SW480 (cell line): Measurements from ENCODE around the gene RBBP6.
"Not testable (repeated sequence)": the region's sequence is repeated elsewhere in the genome, so short reads cannot be mapped to it uniquely, and the experiment has no call there.

Experiments
- DNase-seq: peaks from one replicate; pipeline ENCODE4 v3.0.0-alpha.2; 2016; ENCODE audit warnings: low spot score

Gene RBBP6

DNA sequence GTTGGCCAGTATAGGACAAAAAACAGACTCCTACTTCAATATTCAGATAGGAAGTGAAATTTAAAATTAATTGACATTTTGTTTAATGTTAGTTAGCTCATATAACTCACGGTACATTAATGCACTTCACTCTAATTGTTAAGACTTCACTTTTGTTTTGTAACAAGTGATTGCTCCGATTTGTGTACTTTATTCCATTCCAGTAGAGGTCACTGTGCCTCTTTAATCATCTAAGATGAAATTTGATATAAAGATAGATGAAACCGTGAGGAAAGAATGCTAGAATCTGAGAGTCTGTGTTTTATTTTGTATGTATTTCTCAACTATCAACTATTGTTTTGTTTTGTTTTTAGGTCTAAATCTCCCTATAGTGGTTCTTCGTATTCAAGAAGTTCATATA is 29.0 kb downstream of the RBBP6 start:
- DNase-seq, result no peak

DNA sequence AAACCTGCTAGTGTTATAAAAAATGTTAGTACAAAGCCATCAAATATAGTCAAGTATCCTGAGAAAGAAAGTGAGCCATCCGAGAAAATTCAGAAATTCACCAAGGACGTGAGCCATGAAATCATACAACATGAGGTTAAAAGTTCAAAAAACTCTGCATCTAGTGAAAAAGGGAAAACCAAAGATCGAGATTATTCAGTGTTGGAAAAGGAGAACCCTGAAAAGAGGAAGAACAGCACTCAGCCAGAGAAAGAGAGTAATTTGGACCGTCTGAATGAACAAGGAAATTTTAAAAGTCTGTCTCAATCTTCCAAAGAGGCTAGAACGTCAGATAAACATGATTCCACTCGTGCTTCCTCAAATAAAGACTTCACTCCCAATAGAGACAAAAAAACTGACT is 31.7 kb downstream of the RBBP6 start:
- no peak for DNase-seq

DNA sequence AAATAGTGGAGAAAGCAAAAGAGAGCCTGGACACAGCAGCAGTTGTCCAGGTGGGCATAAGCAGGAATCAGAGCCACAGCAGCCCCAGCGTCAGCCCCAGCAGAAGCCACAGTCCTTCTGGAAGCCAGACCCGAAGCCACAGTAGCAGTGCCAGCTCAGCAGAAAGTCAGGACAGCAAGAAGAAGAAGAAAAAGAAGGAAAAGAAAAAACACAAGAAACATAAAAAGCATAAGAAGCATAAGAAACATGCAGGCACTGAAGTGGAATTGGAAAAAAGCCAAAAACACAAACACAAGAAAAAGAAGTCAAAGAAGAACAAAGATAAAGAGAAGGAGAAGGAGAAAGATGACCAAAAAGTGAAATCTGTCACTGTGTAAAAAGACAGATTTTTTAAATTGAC is 32.7 kb downstream of the RBBP6 start:
- no peak for DNase-seq

DNA sequence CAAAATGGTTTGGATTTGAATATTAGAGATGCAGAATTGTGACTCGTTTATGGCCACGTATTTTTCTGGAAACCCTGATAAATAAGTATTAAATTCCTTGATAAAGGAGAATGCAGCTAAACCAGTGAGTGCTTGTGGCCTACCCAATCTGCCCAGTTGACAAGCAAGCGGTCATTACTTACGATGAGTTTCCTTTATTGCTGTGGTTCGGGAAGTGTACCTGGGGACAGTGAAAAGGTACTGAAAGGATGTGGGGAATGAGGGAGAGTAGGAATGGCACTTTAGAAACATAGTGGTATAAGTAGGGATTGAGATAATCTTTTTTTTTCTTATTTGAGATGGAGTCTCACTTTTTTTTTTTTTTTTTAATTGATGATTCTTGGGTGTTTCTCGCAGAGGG is 33.8 kb downstream of the RBBP6 start:
- DNase-seq, result no peak

- DNase-seq, result not testable (repeated sequence)
Measured at GRCh38 chr16:24574515-24575485, 35.4 kb downstream of the RBBP6 start.

DNA sequence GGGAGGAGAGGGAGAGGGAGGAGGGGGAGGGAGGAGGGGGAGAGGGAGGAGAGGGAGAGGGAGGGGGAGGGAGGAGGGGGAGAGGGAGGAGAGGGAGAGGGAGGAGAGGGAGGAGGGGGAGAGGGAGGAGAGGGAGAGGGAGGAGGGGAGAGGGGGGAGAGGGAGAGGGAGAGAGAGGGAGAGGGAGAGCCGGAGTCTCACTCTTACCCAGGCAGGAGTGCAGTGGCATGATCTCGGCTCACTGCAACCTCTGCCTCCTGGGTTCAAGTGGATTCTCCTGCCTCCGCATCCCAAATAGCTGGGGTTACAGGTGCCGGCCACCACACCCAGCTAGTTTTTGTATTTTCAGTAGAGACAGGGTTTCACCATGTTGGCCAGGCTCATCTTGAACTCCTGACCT is 36.4 kb downstream of the RBBP6 start:
- DNase-seq, result not testable (repeated sequence)

DNA sequence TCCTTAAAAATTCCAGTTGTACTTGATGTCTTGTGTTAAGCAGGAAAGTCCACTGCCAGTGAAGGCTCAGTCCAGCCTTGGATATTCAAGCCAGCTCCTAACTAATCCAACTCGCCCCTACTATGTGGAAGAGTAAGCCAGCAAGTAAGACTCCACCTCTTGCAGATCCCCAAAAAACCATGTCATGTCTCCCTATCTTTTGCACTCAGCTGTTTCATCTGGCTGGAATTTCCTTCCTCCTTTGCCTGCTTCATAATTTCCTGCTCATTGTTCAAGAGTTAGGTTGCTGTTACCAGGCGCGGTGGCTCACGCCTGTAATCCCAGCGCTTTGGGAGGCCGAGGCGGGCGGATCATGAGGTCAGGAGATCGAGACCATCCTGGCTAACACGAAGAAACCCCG is 37.8 kb downstream of the RBBP6 start:
- DNase-seq, result no peak

DNA sequence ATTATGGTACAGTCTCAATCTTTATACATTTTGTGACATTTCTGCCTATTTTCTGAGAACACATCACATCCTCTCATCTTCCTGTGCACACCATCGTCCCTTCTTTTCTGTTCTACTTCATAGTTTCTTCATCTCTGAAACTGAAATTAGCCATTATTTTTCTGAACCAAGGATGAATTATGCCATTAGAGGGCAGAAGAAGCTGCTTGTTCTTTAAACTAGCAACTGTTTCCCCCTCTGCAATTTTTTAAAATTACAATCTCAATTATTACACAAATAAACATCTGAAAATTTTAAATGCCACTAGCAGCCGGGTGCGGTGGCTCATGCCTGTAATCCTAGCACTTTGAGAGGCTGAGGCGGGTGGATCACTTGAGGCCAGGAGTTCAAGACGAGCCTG is 41.3 kb downstream of the RBBP6 start:
- no peak for DNase-seq

- no peak for DNase-seq
Measured at GRCh38 chr16:24583494-24583893, 44.1 kb downstream of the RBBP6 start.

DNA sequence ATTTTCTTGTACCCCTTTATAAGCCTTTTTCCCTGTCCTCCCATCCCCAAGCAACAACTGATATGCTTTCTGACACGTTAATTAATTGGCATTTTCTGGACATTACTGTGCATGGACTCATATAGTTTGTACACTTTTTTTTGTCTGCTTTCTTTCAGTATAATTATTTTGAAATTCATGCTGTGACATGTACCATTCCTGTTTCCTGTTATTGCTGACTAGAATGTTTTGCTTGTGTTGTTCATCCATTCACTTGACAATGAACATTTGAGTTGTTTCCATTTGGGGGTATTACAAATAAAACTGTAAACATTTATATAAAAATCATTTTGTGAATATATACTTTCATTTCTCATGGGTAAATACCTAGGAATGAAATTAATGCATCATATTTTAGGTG is 50.6 kb downstream of the RBBP6 start:
- DNase-seq, result no peak

DNA sequence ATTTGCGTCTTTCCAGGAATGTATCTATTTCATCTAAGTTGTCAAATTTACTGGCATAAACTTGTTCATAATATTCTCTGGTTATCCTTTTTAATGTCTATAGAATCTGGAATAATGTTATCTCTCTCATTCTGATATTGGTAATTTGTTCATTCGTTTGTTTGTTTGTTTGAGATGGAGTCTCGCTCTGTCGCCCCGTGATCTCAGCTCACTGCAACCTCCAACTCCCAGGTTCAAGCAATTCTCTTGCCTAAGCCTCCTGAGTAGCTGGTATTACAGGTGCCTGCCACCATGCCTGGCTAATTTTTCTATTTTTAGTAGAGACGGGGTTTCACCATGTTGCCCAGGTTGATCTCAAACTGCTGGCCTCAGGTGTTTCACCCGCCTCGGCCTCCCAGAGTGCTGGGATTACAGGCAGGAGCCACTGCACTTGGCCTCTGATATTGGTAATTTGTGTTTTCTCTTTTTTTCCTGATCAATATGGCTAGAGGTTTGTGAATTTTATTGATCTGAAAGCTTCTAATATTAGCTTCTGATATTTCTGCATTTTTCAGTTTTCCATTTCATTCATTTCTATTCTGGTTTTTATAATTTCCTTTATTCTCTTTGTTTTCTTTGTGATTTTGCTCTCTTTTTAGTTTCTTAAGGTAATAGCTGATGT is 59.5 kb downstream of the RBBP6 start:
- no peak for DNase-seq

DNA sequence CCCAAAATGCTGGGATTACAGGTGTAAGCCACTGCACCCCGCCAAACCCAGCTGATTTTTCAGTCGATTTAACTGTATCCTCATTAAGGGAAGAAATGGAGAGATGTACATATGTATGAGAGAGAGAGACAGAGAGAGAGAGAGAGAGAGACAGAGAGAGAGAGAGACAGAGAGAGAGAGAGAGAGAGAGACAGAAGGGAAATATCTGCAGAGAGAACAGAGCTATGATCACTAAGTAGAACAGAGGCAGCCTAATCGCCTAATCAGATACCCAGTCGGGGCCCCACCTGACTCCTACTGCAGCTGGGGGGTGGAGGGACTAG is 70.0 kb downstream of the RBBP6 start:
- no peak for DNase-seq

- DNase-seq, result peak; percentile 33
Measured at GRCh38 chr16:24609740-24610415, 70.5 kb downstream of the RBBP6 start.

DNA sequence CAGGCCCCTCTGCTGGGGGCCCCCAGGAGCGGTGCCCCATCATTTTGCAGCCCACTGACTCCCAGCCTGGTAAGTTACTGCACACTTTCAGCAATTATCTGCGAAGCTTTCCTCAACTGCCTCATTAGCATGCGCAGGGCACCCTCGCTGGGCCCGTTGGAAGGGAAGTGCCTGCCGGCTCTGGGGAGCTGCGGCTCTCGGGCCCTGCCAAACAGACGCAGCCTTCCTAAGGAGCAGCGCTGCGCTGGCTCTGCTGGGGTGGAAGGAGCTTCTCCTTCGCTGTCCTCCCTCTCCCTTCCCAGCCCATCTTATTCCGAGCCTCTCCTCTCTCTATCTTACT is 71.0 kb downstream of the RBBP6 start:
- DNase-seq, result no peak

GRCh38 chr16:24611310-24611709 is 71.9 kb downstream of the RBBP6 start:
- DNase-seq, result no peak

DNA sequence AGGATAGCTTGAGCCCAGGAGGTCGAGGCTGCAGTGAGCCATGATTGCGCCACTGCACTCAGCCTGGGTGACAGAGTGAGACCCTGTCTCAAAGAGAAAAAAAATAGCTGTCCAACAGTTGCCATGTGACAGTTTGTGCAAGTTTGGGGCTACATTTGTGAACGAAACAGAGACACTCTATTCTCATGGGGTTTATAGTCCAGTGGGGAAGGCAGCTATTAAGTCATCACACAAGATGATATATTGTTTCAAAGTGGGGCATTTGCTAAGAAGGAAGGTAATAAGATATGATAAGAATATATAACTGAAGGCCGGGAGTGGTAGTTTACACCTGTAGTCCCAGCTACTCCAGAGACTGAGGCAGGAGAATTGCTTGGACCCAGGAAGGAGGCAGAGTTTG is 73.3 kb downstream of the RBBP6 start:
- no peak for DNase-seq

GRCh38 chr16:24613267-24613666 is 73.9 kb downstream of the RBBP6 start:
- not testable (repeated sequence) for DNase-seq

- no peak for DNase-seq
Measured at GRCh38 chr16:24617502-24617901, 78.1 kb downstream of the RBBP6 start.
